H9 (cell line): ENCODE data around the gene OOSP4A. TPM values are rescaled to one million over a fixed set of nuclear protein-coding genes. Genes with fewer than 3 reads are reported as not detected.

Source experiments
- DNase-seq: peaks from one replicate; pipeline ENCODE4 v3.0.0-alpha.2; 2017
- H2AFZ ChIP-seq: one replicate; pipeline ENCODE4 v1.6.1; 2013; ENCODE audit warnings: mild to moderate bottlenecking, low read length, control low read depth, moderate library complexity
- H2AK5ac ChIP-seq: 2 replicates; pipeline ENCODE4 v1.6.1; 2013; ENCODE audit warnings: low read length, control low read depth, mixed read lengths; ENCODE audit not compliant: insufficient read length
- H2BK120ac ChIP-seq: one replicate; pipeline ENCODE4 v1.6.1; 2013; ENCODE audit warnings: low read depth, mild to moderate bottlenecking, low read length, control low read depth, inconsistent platforms; ENCODE audit not compliant: poor library complexity, severe bottlenecking
- H2BK12ac ChIP-seq: 2 replicates; pipeline ENCODE4 v1.6.1; 2013; ENCODE audit warnings: low read length, control low read depth, mixed read lengths, low read depth; ENCODE audit not compliant: insufficient read length
- H2BK15ac ChIP-seq: 2 replicates; pipeline ENCODE4 v1.6.1; 2013; ENCODE audit warnings: low read depth, low read length, control low read depth
- H2BK20ac ChIP-seq: one replicate; pipeline ENCODE4 v1.6.1; 2013; ENCODE audit warnings: low read depth, mild to moderate bottlenecking, low read length, control low read depth, inconsistent platforms; ENCODE audit not compliant: poor library complexity, severe bottlenecking
- H2BK5ac ChIP-seq: 2 replicates; pipeline ENCODE4 v1.6.1; 2013; ENCODE audit warnings: low read length, control low read depth, mixed read lengths; ENCODE audit not compliant: insufficient read length
- H3K14ac ChIP-seq: 2 replicates; pipeline ENCODE4 v1.6.1; 2013; ENCODE audit warnings: low read length, control low read depth; ENCODE audit not compliant: insufficient read depth
- H3K18ac ChIP-seq: 2 replicates; pipeline ENCODE4 v1.6.1; 2013; ENCODE audit warnings: low read depth, mild to moderate bottlenecking, mixed read lengths, low read length, control low read depth; ENCODE audit not compliant: insufficient read length
- H3K23ac ChIP-seq: 2 replicates; pipeline ENCODE4 v1.6.1; 2013; ENCODE audit warnings: low read length, control low read depth, mixed read lengths, low read depth; ENCODE audit not compliant: insufficient read length
- H3K23me2 ChIP-seq: 2 replicates; pipeline ENCODE4 v1.6.1; 2013; ENCODE audit warnings: low read depth, mild to moderate bottlenecking, mixed read lengths, low read length, control low read depth; ENCODE audit not compliant: insufficient read length, poor library complexity, severe bottlenecking
- H3K27ac ChIP-seq: 2 replicates; pipeline ENCODE4 v1.5.1; 2013; ENCODE audit warnings: low read length, control low read depth, mixed read lengths, low read depth; ENCODE audit not compliant: insufficient read length
- H3K27me3 ChIP-seq: 2 replicates; pipeline ENCODE4 v1.6.1; 2013; ENCODE audit warnings: low read length, control low read depth, inconsistent platforms; ENCODE audit not compliant: insufficient read depth
- H3K4ac ChIP-seq: 2 replicates; pipeline ENCODE4 v1.6.1; 2013; ENCODE audit warnings: low read depth, mild to moderate bottlenecking, control low read depth, inconsistent platforms, low read length, moderate library complexity
- H3K4me1 ChIP-seq: 2 replicates; pipeline ENCODE4 v1.6.1; 2013; ENCODE audit warnings: low read length, control low read depth, inconsistent platforms; ENCODE audit not compliant: insufficient read depth
- H3K4me2 ChIP-seq: 2 replicates; pipeline ENCODE4 v1.6.1; 2013; ENCODE audit warnings: low read length, control low read depth, mixed read lengths; ENCODE audit not compliant: insufficient read length, insufficient read depth
- H3K56ac ChIP-seq: 2 replicates; pipeline ENCODE4 v1.6.1; 2013; ENCODE audit warnings: low read depth, mild to moderate bottlenecking, mixed read lengths, low read length, control low read depth; ENCODE audit not compliant: insufficient read length
- H3K79me1 ChIP-seq: 2 replicates; pipeline ENCODE4 v1.6.1; 2013; ENCODE audit warnings: low read depth, mild to moderate bottlenecking, moderate library complexity, low read length, control low read depth, inconsistent platforms; ENCODE audit not compliant: insufficient read depth, poor library complexity, severe bottlenecking
- H3K79me2 ChIP-seq: 2 replicates; pipeline ENCODE4 v1.6.1; 2013; ENCODE audit warnings: low read length, control low read depth, inconsistent platforms; ENCODE audit not compliant: insufficient read depth
- H3K9ac ChIP-seq: 2 replicates; pipeline ENCODE4 v1.6.1; 2013; ENCODE audit warnings: low read length, control low read depth, mixed read lengths; ENCODE audit not compliant: insufficient read length; ENCODE audit errors: extremely low read depth
- H3K9me3 ChIP-seq: one replicate; pipeline ENCODE4 v1.6.1; 2013; ENCODE audit warnings: low read depth, low read length, inconsistent platforms; ENCODE audit not compliant: control insufficient read depth
- H3T11ph ChIP-seq: one replicate; pipeline ENCODE4 v1.6.1; 2013; ENCODE audit warnings: mild to moderate bottlenecking, low read length, control low read depth, inconsistent platforms
- H4K20me1 ChIP-seq: one replicate; pipeline ENCODE4 v1.6.1; 2013; ENCODE audit not compliant: control insufficient read depth, insufficient read length, insufficient read depth
- H4K5ac ChIP-seq: 2 replicates; pipeline ENCODE4 v1.6.1; 2013; ENCODE audit warnings: low read depth, mild to moderate bottlenecking, mixed read lengths, low read length, control low read depth; ENCODE audit not compliant: insufficient read length
- H4K8ac ChIP-seq: replicated peaks from 2 replicates; pipeline ENCODE4 v1.6.1; 2013; ENCODE audit warnings: low read length, control low read depth, mixed read lengths, low read depth; ENCODE audit not compliant: insufficient read length
- H4K91ac ChIP-seq: 2 replicates; pipeline ENCODE4 v1.6.1; 2013; ENCODE audit warnings: low read depth, mild to moderate bottlenecking, moderate library complexity, mixed read lengths, low read length, control low read depth; ENCODE audit not compliant: insufficient read length
- H3K27ac Mint-ChIP-seq, 3 experiments: 2 replicates in 2 of 3; 3 replicates in 1 of 3; pipeline ENCODE4 v1.8.0; 2020 to 2021; ENCODE audit warnings: mixed read lengths in 3 of 3, mild to moderate bottlenecking in 1 of 3, moderate library complexity in 1 of 3
- H3K27me3 Mint-ChIP-seq: 2 replicates; pipeline ENCODE4 v1.8.0; 2021; ENCODE audit warnings: low read depth, mild to moderate bottlenecking, moderate library complexity, mixed read lengths
- H3K36me3 Mint-ChIP-seq, 3 experiments: 2 replicates in 2 of 3; 3 replicates in 1 of 3; pipeline ENCODE4 v1.8.0; 2020 to 2021; ENCODE audit warnings: low read depth in 3 of 3, mixed read lengths in 3 of 3; ENCODE audit not compliant: insufficient read depth in 1 of 3
- H3K4me1 Mint-ChIP-seq, 2 experiments: 2 replicates each; pipeline ENCODE4 v1.8.0; 2020; ENCODE audit warnings: mixed read lengths in 2 of 2
- H3K4me3 Mint-ChIP-seq, 2 experiments: 2 replicates in 1 of 2; 3 replicates in 1 of 2; pipeline ENCODE4 v1.8.0; 2020 to 2021; ENCODE audit warnings: mild to moderate bottlenecking in 2 of 2, mixed read lengths in 2 of 2, moderate library complexity in 1 of 2
- H3K9me3 Mint-ChIP-seq, 2 experiments: 2 replicates in 1 of 2; 3 replicates in 1 of 2; pipeline ENCODE4 v1.8.0; 2020; ENCODE audit warnings: mild to moderate bottlenecking in 2 of 2, mixed read lengths in 2 of 2, moderate library complexity in 1 of 2
- WGBS: extraction: QIAGEN DNeasy Blood & Tissue Kit; methylation state at CpG from one replicate; pipeline ENCODE4 v1.1.7; 2013; ENCODE audit warnings: missing lambda C conversion rate, low lambda C conversion rate, mixed read lengths; ENCODE audit not compliant: insufficient read length; ENCODE audit errors: extremely low coverage; 5-methylcytosine and 5-hydroxymethylcytosine counted together
- total RNA-seq: library from RNA; stranded (reverse); gene quantifications from 2 replicates; pipeline ENCODE4 v1.2.1, GENCODE V29; 2021
- TF ChIP-seq, protein P1 (sequence below): fragments of 200-600 bp; sonication (generic); conservative IDR thresholded peaks from 3 replicates; pipeline ENCODE4 v1.8.0; 2021; ENCODE audit warnings: antibody characterized with exemption, mild to moderate bottlenecking

OOSP4A gene
- total RNA-seq, 1 experiment from 2014 or later, result not detected

DNA sequence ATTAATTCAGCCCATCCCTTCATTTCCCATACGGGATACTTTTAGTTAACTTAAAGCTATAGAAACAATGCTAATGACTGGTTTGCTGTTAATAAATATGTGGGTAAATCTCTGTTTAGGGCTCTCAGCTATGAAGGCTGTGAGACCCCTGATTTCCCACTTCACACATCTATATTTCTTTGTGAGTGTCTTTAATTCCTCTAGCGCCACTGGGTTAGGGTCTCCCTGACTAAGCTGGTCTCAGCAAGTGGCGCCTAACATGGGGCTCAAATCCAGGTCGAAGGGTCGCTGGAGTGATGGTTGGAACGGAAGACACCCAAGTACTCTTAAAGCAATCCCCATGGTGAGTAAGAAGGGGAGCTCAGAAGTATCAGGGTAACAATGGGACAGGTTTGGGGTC is 40.0 kb upstream of the OOSP4A start:
- WGBS, result no CpG with 5 or more reads among the region's 6 CpGs
- no peak overlapping the region for H3K27ac ChIP-seq
- H3K4me2 ChIP-seq, result no peak overlapping the region
- peaks cover 2% of the 10 kb centered on the region for H3K27me3 Mint-ChIP-seq
- no peak overlapping the region for H4K8ac ChIP-seq
- H3K4me1 ChIP-seq, result no peaks in the 10 kb centered on the region
- H3K79me1 ChIP-seq, result no peaks in the 10 kb centered on the region
- H3K79me2 ChIP-seq, result no peaks in the 10 kb centered on the region
- peaks cover 19 to 49% (median 42%) of the 10 kb centered on the region in 3 experiments for H3K36me3 Mint-ChIP-seq
- H3K9ac ChIP-seq, result no peak overlapping the region
- TF ChIP-seq, protein P1, sequence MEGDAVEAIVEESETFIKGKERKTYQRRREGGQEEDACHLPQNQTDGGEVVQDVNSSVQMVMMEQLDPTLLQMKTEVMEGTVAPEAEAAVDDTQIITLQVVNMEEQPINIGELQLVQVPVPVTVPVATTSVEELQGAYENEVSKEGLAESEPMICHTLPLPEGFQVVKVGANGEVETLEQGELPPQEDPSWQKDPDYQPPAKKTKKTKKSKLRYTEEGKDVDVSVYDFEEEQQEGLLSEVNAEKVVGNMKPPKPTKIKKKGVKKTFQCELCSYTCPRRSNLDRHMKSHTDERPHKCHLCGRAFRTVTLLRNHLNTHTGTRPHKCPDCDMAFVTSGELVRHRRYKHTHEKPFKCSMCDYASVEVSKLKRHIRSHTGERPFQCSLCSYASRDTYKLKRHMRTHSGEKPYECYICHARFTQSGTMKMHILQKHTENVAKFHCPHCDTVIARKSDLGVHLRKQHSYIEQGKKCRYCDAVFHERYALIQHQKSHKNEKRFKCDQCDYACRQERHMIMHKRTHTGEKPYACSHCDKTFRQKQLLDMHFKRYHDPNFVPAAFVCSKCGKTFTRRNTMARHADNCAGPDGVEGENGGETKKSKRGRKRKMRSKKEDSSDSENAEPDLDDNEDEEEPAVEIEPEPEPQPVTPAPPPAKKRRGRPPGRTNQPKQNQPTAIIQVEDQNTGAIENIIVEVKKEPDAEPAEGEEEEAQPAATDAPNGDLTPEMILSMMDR, result no peak
- H3K27ac Mint-ChIP-seq, result no peak overlapping the region
- H3T11ph ChIP-seq, result no peak overlapping the region
- no peak overlapping the region for H4K91ac ChIP-seq
- H3K4ac ChIP-seq, result no peak overlapping the region
- H4K20me1 ChIP-seq, result no peaks in the 10 kb centered on the region
- H3K56ac ChIP-seq, result no peak overlapping the region
- no peak overlapping the region for H2BK15ac ChIP-seq
- H3K23ac ChIP-seq, result no peak overlapping the region
- no peak overlapping the region for H2BK12ac ChIP-seq
- H2BK20ac ChIP-seq, result no peak overlapping the region
- H3K9me3 ChIP-seq, result peaks cover 31% of the 10 kb centered on the region
- no peaks in the 10 kb centered on the region for H3K27me3 ChIP-seq
- H3K4me3 Mint-ChIP-seq, result no peak overlapping the region; a peak in 1 of 5 replicates
- no peak overlapping the region for H2AFZ ChIP-seq
- H3K14ac ChIP-seq, result no peak overlapping the region
- peaks cover 59 to 60% of the 10 kb centered on the region in 2 experiments for H3K9me3 Mint-ChIP-seq
- no peak overlapping the region for H4K5ac ChIP-seq
- no peaks in the 10 kb centered on the region for H3K23me2 ChIP-seq
- DNase-seq, result no peak
- H3K4me1 Mint-ChIP-seq, result no peaks in the 10 kb centered on the region
- H3K18ac ChIP-seq, result no peak overlapping the region
- no peak overlapping the region for H2BK120ac ChIP-seq
- no peak overlapping the region for H2BK5ac ChIP-seq
- H2AK5ac ChIP-seq, result no peak overlapping the region
